Measurements from ENCODE around the gene KLHL22.
"Not testable (repeated sequence)": the region's sequence is repeated elsewhere in the genome, so short reads cannot be mapped to it uniquely, and the experiment has no call there.

KLHL22 gene, protein sequence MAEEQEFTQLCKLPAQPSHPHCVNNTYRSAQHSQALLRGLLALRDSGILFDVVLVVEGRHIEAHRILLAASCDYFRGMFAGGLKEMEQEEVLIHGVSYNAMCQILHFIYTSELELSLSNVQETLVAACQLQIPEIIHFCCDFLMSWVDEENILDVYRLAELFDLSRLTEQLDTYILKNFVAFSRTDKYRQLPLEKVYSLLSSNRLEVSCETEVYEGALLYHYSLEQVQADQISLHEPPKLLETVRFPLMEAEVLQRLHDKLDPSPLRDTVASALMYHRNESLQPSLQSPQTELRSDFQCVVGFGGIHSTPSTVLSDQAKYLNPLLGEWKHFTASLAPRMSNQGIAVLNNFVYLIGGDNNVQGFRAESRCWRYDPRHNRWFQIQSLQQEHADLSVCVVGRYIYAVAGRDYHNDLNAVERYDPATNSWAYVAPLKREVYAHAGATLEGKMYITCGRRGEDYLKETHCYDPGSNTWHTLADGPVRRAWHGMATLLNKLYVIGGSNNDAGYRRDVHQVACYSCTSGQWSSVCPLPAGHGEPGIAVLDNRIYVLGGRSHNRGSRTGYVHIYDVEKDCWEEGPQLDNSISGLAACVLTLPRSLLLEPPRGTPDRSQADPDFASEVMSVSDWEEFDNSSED

DNA sequence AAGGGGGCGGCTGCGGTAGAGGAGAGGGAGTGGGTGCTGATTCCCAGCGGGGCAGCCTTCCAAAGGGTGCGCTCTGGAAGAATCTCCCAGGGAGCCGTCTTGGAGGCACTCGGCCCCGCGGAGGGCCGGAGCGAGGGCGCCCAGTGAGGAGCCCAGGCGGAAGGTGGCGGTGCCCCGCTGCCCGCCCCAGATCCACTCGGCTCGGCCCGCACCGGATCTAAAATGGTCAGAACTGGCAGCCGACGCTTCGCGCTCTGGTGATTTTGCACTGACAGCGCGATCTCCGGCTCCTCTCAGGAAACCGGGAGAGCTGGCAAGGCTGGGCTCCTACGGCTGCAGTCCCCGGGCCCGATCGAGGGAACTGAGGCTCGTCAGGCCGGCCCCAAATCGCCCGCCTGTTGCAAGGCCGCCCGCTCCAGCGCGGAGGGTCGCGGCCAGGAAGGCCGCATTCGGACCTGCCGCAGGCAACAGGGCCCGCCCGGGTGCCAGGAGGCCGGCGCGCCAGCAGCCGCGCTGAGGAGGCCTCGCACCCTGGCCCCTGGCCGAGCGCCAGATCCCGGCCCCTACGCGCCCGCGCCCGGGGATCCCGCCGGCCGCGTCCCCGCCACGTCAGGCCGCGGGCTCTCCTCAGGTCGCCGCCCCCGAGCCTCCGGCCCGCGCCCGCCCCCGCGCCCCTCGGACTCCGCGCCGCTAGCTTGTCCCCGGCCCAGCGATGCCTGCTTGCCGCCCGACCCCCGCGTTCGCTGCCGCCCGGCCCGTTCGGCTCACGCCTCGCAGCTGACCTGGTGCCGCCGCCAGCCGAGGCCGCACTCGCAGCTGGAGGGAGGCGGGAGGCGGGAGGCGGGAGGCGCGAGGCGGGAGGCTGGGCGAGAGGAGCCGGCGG lies at the start of gene KLHL22:
TSS of gene KLHL22 (minus strand) at position 818 of the 883 bp plus-strand sequence. CDS start 6,584 bp downstream, outside the sequence.
- DNase-seq (ENCODE audit: low read depth) = no peak

DNA sequence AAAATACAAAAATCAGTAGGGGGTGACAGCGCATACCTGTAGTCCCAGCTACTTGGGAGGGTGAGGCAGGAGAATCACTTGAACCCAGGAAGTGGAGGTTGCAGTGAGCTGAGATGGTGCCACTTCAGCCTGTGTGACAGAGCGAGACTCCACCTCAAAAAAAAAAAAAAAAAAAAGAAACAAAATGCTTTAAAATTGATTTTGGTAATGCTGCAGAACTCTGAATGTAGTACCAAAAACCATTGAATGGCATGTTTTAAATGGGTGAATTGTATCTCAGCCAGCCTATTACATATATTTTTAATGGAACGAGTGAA lies 49.7 kb upstream of the KLHL22 start:
- not testable (repeated sequence) for DNase-seq (ENCODE audit: low read depth)

DNA sequence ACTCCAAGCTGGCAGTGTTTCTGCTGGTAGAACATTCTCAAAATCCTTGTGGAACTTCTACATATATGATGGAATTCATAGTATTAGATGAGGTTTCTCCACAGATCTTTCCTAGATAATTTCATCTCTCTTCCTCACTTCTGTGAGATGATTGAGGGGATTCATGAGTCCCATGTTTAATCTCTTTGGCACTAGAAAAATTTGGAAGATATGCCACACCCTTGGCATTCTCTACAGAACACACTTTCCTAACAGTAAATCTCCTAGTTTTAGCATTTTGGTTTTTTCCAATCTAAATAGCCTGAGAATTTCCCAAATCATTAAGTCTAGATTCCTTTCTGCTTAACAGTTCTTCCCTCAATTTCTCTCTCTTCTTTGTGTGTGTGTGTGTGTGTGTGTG lies 47.1 kb upstream of the KLHL22 start:
- DNase-seq (ENCODE audit: low read depth) = no peak

DNA sequence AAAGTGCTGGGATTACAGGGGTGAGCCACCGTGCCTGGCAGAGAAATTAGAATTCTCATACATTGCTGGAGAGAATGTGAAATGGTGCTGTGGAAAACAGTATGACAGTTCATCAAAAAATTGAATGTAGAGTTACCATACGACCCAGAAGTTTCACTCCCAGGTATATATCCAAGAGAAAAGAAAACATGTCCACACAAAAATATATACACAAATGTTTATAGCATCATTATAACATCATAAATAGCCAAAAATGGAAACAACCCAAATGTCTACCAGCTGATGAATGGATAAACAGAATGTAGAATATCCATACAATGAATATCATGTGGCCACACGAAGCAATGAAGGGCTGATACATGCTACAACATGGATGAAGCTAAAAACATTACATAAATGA lies 46.5 kb upstream of the KLHL22 start:
- no peak for DNase-seq (ENCODE audit: low read depth)

DNA sequence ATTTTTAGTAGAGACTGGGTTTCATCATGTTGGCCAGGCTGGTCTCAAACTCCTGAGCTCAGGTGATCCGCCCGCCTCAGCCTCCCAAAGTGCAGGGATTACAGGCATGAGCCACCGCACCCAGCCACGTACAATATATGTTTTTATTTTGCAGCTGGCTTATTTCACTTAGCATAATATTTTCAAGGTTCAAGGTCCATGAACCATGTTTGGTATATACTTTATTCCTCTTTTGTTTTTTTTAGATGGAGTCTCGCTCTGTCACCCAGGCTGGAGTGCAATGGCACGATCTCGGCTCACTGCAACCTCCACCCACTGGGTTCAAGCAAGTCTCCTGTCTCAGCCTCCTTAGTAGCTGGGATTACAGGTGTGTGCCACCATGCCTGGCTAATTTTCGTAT lies 43.3 kb upstream of the KLHL22 start:
- DNase-seq (ENCODE audit: low read depth) = not testable (repeated sequence)

DNA sequence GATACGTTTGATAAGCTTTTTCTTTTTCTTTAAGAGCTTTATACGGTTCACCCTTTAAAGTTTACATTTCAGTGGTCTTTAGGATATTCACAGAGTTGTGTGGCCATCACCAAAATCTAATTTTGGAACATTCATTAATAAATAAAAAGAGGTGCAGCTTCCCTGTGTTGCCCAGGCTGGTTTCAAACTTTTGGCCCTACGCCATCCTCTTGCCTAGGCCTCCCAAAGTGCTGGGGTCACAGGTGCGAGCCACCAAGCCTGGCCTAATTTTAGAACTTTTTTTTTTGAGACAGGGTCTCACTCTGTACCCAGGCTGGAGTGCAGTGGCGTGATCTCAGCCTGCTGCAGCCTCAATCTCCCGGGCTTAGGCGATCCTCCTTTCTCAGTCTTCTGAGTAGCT lies 42.4 kb upstream of the KLHL22 start:
- DNase-seq (ENCODE audit: low read depth) = no peak

DNA sequence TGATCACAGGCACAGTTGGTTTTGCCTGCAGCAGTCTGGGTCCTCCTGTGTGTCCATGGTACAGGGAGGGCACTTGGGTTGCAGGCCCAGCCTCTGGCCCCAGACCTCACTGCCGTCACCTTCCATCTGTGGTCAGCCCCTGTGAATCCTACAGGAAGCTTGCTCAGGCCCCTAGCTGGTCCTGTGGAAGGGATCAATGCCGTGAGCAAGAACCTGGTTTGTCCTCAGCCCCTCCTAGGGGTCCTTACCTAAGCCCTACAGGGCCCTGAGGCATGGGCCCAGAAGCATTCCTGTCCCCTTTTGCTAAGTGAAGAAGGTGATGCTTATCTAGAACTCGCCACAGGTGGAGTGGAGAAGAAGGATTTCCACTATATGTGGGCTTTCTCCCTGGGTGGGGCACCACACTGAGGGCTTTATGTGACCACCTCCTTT lies 41.7 kb upstream of the KLHL22 start:
- DNase-seq (ENCODE audit: low read depth) = no peak

DNA sequence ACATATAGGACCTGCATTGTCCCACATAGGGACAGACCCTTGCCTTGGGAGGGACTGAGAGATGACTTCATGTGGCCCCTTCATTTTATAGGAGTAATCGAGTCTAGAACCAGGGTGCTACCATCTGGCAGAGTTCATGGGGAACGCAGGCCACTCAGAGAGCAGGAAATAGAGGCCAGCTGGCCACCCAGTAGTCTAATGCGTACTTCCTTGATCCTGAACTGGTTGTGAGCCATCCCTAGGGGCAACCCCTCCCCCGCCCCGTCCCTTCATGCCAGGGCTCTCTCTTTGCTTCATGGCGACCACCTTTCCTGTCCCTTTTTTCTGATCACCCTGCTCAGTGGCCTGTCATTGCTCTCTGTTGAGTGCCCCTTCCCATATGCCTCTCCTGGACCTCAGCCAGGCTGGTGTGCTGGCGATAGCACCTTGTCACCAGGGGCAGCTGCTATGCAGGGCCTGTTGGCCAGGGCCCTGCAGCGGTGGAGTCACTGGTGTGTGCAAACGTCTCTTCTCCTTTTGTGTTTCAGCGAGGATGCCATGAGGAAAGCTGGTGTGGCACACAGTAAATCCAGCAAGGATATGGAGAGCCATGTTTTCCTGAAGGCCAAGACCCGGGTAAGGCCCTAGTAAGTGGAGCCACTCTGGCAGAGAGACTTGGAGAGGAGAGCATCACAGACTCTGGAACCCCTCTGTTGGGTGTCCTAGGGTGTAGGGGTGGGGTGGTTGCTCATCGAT lies 41.2 kb upstream of the KLHL22 start:
- no peak for DNase-seq (ENCODE audit: low read depth)

DNA sequence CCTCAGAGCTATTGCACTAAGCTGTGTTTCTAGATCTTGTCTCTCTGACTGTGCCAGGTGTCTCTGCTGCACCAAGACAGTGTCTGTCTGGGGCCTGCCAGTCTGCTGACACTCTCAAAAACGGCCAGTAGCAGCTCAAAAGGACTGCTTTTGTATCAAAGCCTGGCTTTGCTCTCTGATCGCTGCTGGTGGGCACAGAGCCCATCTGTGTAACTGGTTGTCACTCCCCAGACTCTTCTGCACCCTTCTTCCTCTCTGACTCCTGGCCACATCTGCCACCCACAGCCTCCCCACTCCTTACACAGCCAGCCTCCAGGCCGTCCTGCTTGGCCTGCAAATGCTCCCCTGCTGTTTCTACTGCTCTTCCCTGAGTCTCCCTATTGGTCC lies 38.3 kb upstream of the KLHL22 start:
- no peak for DNase-seq (ENCODE audit: low read depth)

DNA sequence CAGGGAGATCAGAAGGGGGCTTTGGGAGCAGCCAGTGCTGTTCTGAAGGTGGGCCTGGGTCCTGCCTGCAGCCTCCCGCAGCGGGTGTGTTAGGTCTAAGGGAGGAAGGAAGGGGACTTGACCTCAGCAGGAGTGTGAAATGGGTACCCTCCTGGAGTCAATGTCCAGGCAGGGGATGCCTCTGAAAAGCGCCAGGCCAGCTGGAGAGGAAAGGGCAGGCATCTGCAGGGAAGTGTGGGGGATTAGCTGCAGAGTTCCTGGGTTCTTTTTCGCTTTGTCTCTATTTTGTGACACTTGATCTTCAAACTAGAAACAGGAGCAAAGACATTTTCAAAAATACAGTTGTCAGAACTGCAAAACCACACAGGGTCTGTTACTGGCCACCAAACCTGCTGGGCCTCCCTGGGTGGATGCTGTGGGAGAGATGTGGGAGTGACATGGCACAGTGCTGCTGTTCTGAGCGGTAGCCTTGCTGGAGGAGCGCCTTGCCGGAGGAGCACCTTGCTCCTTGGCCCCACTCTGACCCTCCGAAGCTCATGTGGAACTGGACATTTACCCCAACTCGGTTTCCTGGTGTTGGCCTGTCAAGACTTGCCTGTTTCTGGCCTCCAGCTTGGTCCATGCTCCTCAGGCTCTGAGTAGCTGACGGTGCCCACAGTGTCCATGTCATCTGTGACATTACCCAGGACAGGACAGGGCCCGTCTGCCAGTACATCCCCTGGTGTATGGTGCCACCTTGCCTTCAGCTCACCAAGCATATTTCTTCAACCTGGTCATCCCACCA lies 37.7 kb upstream of the KLHL22 start:
- DNase-seq (ENCODE audit: low read depth) = no peak

DNA sequence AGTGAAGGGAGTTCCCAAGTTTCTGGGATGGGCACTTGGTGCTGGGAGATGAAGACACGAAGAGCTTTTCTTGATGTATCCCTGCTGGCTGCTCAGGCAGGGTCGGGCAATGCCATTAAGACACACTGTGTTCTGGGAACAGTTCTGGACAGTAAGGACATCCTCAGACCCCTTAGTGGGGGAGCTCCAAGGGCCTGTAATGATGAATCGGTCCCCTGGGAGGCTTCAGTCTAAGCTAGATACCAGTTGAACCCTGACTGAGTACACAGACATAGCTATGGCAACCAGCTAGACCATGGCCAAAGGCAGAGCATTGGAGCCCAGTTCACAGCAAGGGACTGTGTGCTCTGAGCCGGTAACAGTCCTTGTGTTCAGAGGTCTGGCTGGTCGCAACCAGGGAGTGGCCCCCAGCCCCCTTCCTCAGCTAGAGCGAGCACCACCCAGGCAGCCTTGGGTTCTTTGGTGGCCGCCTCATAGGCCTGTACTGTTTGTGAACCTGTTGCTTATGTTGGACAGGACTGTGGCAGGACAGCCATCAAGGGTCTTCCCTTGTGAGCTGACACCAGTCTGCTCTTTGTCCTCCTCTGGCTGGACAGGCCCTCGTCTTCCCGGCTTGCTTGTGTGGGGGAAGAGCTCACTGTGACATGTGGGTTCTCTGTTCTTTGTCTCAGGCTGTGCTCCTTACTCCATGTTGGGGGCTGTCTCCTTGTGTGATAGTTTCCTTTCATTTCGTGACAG lies 36.8 kb upstream of the KLHL22 start:
- DNase-seq (ENCODE audit: low read depth) = no peak

DNA sequence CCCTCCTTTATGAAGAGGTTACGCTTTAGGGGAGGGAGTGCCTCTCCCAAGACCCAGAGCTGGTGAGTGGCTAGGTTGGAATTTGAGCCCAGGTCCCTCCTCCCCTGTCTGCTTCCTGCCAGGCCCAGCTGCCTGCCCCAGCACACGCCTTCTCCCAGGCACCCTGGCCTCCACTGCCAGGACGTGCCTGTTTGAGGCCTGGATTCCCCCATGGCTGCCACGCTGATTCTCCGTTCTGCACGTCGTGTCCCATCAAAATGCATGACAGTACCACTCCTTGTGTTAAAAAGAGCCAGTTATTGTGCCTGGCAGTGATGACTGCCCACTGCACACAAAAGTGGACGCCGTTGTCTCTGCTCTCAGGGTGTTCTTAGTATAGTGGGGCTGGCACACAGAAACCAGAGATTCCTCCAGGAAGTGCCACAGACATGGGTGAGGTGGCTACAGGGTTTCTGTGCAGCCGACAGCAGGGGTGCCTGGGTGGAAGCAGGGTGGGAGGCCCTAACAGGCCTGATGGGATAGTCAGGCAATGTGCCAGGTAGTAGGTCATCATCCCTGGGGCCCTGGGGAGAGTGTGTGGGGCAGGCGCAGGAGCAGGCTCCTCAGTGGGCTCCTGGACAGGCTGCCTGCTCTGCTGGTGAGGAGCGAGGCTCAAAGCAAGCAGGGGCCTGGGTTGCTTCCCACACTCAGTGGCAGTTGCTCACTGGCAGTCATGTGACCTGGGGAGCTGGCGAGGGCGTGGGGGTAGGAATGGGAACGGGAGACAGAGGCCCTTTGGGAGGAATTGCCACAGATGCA lies 36.0 kb upstream of the KLHL22 start:
- DNase-seq (ENCODE audit: low read depth) = no peak

DNA sequence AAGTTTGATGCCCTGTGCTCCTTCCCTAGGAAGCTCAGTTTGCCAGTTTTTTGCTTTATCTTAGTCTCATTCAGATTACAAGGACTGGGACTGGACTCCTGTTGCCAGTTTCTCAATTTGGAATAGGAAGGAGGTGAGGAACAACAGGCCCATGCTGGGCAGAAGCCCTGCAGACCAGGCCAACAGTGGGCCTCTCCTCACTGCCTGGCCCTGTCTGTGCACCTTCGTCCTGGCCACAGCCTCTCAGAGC lies 35.5 kb upstream of the KLHL22 start:
- no peak for DNase-seq (ENCODE audit: low read depth)

DNA sequence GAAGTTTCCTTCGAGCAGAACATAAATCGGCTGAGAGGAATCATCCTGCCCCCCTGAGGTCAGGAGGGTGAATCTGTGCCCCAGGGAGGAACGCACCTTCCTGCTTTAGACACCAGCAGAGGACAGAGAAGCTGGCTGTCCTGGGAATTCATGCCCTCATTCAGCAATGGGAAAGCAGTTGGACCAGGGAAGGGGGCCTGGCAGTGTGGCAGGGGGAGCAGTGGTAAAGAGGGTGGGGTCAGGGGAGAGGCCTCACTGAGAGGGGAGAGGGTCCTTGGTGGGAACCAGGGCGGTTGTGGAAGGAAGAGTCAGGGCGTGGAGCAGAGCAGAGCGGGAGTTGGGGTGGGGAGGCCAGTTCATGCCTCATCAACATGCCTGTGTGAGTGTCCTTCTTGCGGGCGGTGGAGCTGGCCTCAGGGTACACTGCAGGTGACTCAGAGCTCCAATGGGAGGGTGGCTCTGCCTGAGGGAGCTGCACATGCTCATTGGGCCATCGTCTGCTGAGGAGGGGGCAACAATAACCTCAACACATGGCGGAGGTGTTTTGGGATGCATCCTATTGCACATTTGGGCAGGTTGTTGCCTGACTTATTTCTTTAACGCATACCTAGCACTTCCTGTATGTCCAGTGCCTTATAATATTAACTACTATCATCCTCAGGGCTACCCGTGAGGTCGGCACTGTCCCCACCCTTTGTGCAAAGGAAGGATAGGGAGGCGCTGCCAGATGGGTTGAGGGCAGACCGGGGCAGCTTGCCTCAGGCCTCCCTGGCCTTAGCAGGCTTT lies 35.0 kb upstream of the KLHL22 start:
- DNase-seq (ENCODE audit: low read depth) = no peak

DNA sequence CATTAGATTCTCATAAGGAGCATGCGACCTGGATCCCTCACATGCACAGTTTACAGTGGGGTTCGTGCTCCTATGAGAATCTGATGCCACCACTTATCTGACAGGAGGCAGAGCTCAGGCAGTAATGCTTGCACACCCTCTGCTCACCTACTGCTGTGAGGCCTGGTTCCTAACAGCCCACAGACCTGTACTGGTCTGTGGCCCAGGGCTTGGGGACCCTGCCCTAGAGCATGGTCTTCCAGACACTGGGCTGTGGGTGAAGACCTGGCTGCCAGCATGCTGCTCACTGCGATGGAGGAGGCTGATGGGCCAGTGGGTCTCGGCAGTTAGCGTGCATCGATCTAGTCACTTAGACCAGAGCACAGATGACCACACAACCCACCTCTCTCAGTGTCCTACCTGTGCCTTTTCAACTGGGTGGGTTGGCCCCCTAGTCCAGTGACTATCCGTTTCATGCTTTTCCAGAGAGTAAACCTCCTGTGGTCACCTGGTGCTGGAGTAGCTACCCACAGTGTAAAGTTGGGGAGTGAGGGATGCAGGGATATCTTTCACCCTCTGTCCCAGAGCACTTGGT lies 32.9 kb upstream of the KLHL22 start:
- DNase-seq (ENCODE audit: low read depth) = no peak

DNA sequence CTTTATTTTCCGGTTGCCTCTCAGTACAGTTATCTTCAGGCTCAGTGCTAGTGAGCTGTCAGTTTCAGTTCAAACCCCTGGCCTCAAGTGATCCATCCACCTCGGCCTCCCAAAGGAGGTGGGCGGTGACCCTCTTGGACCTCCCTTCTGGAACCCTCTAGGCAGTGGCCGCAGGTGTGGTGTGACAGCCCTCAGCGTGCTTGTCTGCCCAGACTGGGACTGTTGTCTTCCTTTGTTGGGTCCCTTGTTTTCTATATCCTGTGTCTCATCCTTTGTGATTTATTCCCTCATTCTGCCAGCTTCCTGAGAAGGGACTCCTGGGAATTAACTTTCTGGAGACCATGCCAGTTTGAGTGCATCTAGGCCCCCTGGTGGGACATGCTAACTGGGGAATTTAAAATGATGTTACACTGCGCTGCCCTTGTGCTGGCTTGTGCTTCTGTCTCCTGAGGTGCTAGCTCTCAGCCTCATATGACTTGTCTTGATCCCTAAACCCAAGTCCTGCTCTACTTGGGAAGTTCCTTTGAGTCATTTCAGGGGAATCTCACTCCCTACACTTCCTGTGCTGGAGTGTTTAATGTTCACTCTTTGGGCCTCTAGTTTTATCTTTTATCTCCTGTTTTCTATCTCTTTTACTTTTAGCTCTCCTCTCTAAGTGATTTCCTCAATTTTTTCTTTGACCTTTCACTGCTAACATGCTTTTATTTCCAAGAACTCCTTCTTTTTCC lies 31.2 kb upstream of the KLHL22 start:
- no peak for DNase-seq (ENCODE audit: low read depth)

DNA sequence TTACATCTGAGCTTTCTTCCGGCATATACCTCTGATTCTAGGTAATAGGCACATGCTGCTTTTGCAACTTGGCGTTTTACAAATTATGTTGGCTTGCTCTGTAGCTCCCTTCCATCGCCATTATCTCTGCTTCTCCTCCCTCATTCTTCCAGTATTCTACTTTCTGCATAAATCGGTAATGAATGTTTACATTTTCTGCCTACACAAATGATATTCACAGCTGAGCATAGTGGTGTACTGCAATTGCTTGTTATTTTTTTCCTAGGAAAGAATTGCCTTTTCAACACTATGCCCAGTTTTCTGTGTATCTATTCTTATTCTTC lies 30.7 kb upstream of the KLHL22 start:
- no peak for DNase-seq (ENCODE audit: low read depth)

DNA sequence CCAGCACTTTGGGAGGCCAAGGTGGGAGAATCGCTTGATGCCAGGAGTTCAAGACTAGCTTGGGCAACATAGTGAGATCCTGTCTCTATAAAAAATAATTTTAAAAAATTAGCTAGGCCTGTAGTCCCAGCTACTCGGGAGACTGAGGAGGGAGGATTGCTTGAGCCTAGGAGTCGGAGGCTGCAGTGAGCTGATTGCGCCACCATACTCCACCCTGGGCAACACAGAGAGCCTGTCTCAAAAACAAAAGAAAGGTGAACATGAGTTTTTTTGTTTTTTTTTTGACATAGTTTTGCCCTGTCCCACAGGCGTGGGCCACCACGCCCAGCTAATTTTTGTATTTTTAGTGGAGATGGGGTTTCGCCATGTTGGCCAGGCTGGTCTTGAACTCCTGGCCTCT lies 29.5 kb upstream of the KLHL22 start:
- no peak for DNase-seq (ENCODE audit: low read depth)
